Esophagus squamous epithelium (tissue), 5 donors: Measurements from ENCODE around the gene COL15A1. TPM values are rescaled to one million over a fixed set of nuclear protein-coding genes. Genes with fewer than 3 reads are reported as not detected.

ENCODE experiments used
- DNase-seq: peaks from one replicate; lab custom pipeline; 2025; lab: John Stamatoyannopoulos, UW
- H3K27ac ChIP-seq, 4 donors: fragments of 200-600 bp; sonication (generic); one replicate each; pipeline ENCODE4 v1.5.1; 2016 to 2019; ENCODE audit warnings: mild to moderate bottlenecking in 1 of 4
- H3K27me3 ChIP-seq, 4 donors: fragments of 200-600 bp; sonication (generic); 1 replicate in 3 of 4; 2 replicates in 1 of 4; pipeline versions ENCODE4 v1.5.1 to v1.6.0; 2017 to 2021; ENCODE audit warnings: antibody characterized with exemption in 1 of 4
- H3K36me3 ChIP-seq, 3 donors: fragments of 200-600 bp; sonication (generic); one replicate each; pipeline ENCODE4 v1.5.1; 2016 to 2019
- H3K4me1 ChIP-seq, 3 donors: fragments of 200-600 bp; sonication (generic); one replicate each; pipeline ENCODE4 v1.5.1; 2017 to 2019
- H3K4me3 ChIP-seq, 4 donors: fragments of 200-600 bp; sonication (generic); 1 replicate in 3 of 4; 2 replicates in 1 of 4; pipeline ENCODE4 v1.5.1; 2016 to 2019; ENCODE audit warnings: mild to moderate bottlenecking in 2 of 4, moderate library complexity in 1 of 4
- H3K9me3 ChIP-seq, 3 donors: fragments of 200-600 bp; sonication (generic); one replicate each; pipeline ENCODE4 v1.5.1; 2016 to 2019
- POLR2A ChIP-seq, 4 donors: fragments of 450-650 bp; IDR thresholded peaks; one replicate each; pipeline ENCODE4 v1.6.1; 2017; ENCODE audit warnings: antibody characterized with exemption in 4 of 4, mild to moderate bottlenecking in 4 of 4, moderate library complexity in 3 of 4
- WGBS, 2 donors: methylation state at CpG; one replicate each; pipeline ENCODE4 v1.1.5; 2018; 5-methylcytosine and 5-hydroxymethylcytosine counted together
- intact Hi-C: fragments of 100-400 bp; cut with DNase I; formaldehyde crosslinking; loops from one replicate; pipeline ENCODE4 v1.15.0; 2022
- total RNA-seq, 4 donors: library from RNA; depleted of rRNA; stranded (reverse); fragments of >200 nt; gene quantifications; one replicate each; pipeline ENCODE4 v1.1.0, GENCODE V29; 2016
- TF ChIP-seq, protein P1 (sequence below), 6 experiments: fragments of 450-650 bp in 4 of 6; fragments of 200-600 bp in 2 of 6; sonication (generic) in 2 of 6; IDR thresholded peaks; one replicate each; pipeline ENCODE4 v1.5.1; 2016 to 2019; ENCODE audit warnings: antibody characterized with exemption in 6 of 6, mild to moderate bottlenecking in 4 of 6, moderate library complexity in 4 of 6
- donor health status: DM: yes; HTN: yes; CAD: no.

COL15A1 gene
- total RNA-seq, 4 donors from 2014 or later = 3.4 to 33.2 (median 9.7) TPM

DNA sequence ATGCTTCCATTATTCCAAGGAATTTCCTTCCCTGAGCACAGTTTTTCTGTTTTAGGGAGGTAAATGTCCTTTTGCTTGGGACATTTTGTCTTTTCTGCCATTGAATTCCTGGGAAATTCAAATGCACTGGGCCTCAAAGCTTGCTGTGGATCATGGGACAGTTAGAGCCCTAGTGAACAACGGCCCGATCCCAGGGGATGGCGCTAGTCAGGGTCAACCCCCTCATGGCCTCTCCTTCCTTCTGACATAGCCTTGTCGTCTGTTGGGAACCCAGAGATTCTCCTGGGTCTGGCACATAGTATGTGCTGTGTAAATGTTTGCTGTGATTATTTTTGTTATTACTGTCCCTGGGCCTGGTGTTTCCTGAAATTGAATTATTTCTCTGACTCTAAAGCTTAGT, 30.7 kb upstream of the COL15A1 start:
- no peak for DNase-seq
- no peaks in the 10 kb centered on the region for H3K36me3 ChIP-seq
- H3K4me3 ChIP-seq = no peak overlapping the region
- H3K4me1 ChIP-seq = peaks cover 2 to 51% (median 2%) of the 10 kb centered on the region in 3 donors
- H3K27ac ChIP-seq = peak overlapping the region in 2 of 4 donors; percentile 34 to 39
- intact Hi-C loops = no loop called here
- TF ChIP-seq, protein P1, sequence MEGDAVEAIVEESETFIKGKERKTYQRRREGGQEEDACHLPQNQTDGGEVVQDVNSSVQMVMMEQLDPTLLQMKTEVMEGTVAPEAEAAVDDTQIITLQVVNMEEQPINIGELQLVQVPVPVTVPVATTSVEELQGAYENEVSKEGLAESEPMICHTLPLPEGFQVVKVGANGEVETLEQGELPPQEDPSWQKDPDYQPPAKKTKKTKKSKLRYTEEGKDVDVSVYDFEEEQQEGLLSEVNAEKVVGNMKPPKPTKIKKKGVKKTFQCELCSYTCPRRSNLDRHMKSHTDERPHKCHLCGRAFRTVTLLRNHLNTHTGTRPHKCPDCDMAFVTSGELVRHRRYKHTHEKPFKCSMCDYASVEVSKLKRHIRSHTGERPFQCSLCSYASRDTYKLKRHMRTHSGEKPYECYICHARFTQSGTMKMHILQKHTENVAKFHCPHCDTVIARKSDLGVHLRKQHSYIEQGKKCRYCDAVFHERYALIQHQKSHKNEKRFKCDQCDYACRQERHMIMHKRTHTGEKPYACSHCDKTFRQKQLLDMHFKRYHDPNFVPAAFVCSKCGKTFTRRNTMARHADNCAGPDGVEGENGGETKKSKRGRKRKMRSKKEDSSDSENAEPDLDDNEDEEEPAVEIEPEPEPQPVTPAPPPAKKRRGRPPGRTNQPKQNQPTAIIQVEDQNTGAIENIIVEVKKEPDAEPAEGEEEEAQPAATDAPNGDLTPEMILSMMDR (IDR thresholded peaks at IDR 0.05) = no peak
- TF ChIP-seq POLR2A (IDR thresholded peaks at IDR 0.05) = no peak
- no peaks in the 10 kb centered on the region for H3K9me3 ChIP-seq
- no peaks in the 10 kb centered on the region for H3K27me3 ChIP-seq
- WGBS, 2 donors = 49 to 65% methylated on average over 4 of the region's 4 CpGs

DNA sequence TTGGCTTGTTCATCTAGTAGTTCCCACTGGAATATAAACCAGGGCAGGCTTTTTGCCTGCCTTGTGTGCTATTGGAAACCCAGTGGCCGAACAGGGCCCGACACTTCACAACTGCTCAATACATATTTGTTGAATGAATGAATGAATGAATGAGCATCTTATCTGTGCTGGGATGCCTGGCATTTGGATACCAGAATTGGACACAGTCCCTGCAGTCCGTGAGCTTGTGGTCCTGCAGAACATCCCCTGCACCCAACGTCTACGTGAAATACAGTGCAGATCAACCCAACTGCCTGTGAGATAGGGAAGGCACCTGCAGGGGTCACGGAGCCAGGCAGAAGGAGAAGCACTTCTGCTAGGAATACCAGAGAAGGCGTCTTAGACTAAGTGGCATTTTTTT, 30.0 kb upstream of the COL15A1 start:
- H3K27me3 ChIP-seq = no peaks in the 10 kb centered on the region
- DNase-seq = no peak
- H3K27ac ChIP-seq = peak overlapping the region in 1 of 4 donors; percentile 39
- intact Hi-C loops = no loop called here
- H3K9me3 ChIP-seq = no peaks in the 10 kb centered on the region
- no peak overlapping the region for H3K4me3 ChIP-seq
- peaks cover 0 to 46% (median 0%) of the 10 kb centered on the region in 3 donors for H3K4me1 ChIP-seq
- no peaks in the 10 kb centered on the region for H3K36me3 ChIP-seq
- TF ChIP-seq, protein P1 (IDR thresholded peaks at IDR 0.05) = no peak
- TF ChIP-seq POLR2A (IDR thresholded peaks at IDR 0.05) = no peak
- WGBS, 2 donors = 87 to 94% methylated on average over 7 of the region's 7 CpGs

DNA sequence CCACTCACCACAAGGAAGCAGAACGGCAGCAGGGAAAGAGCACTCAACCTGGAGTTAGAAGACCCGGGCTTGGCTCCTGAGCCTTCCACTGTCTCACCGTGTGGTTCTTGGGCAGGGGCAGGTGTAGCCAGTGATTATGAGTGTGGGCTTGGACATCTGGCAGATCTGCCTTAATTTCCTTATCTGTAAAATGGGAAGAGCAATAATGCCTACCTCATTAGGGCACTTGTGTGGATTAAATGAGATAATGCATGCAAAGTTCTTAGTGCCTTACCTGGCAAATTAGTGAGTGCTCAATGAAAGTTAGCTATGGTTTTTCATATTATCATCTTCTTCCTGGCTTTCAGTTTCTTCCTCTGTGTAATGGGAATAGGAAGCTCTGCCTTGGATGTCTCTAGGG, 28.1 kb upstream of the COL15A1 start:
- no peak overlapping the region for H3K4me3 ChIP-seq
- WGBS, 2 donors = 83 to 89% methylated on average over 2 to 3 of the region's 3 CpGs
- DNase-seq = no peak
- TF ChIP-seq POLR2A (IDR thresholded peaks at IDR 0.05) = no peak
- TF ChIP-seq, protein P1 (IDR thresholded peaks at IDR 0.05) = no peak
- no peaks in the 10 kb centered on the region for H3K27me3 ChIP-seq
- H3K36me3 ChIP-seq = no peaks in the 10 kb centered on the region
- peaks cover 0 to 34% (median 0%) of the 10 kb centered on the region in 3 donors for H3K4me1 ChIP-seq
- H3K9me3 ChIP-seq = no peaks in the 10 kb centered on the region
- intact Hi-C loops = no loop called here
- H3K27ac ChIP-seq = no peak overlapping the region

DNA sequence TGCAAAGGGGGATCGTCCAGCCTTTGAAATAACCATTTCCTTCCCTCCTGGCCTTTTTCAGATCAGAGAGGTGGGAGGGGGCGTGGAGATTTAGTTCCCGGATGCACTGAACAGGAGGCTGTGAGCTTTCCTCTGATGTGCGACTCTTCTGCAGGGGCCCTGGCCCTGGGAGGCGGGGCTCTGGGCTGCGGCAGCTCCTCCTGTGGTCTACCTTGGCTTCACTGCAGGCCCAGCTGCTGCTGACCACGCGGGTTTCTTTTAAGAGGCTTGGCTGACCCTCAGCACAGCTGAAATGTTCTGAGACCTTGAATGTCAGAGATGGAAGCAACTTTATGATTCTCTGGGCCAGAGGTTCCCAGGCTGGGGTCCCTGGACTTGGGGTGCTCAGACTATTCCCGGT, 27.0 kb upstream of the COL15A1 start:
- peak overlapping the region in 1 of 4 donors; percentile 13 for H3K27ac ChIP-seq

DNA sequence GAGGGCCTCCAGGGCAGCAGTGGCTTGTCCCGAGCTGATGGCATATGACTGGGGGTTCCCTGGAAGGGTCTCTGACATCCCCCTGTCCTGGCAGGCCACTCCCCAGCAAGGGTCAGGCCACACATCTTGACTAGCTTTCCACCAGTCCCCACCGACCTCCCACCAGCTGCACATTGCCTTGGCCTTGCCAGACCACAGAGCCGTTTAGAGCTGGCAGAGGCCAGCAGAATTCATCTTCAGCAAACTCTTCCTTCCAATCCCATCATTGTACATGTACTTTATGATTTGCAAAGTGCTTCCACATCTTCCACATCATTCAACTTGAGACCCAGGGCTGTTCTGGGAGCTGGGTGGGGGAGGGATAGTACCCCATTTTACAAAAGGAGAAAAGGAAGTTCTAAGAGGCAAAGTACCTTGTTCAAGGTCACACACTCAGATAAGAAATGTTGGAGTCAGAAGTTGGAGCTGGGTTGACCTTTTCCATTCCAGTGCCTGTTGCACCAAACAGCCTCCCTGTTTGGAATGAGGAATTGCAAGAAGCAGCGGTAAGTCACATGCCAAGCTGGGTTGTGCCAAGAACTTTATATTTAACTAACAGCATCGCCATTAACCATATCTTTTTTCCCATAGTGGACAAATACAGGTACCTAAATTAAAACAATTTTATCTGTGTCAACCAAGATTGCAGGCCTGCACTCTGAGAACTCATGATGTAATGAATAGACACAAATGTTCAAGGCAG, 25.8 kb upstream of the COL15A1 start:
- no peak overlapping the region for H3K27ac ChIP-seq
- no peaks in the 10 kb centered on the region for H3K36me3 ChIP-seq
- no peak for DNase-seq
- H3K4me3 ChIP-seq = no peak overlapping the region
- TF ChIP-seq, protein P1 (IDR thresholded peaks at IDR 0.05) = no peak
- TF ChIP-seq POLR2A (IDR thresholded peaks at IDR 0.05) = no peak
- intact Hi-C loops = no loop called here
- H3K27me3 ChIP-seq = no peaks in the 10 kb centered on the region
- WGBS, 2 donors = 62 to 73% methylated on average over 4 to 5 of the region's 5 CpGs
- no peaks in the 10 kb centered on the region for H3K9me3 ChIP-seq
- H3K4me1 ChIP-seq = peaks cover 0 to 25% (median 0%) of the 10 kb centered on the region in 3 donors

More for the DNA sequence above, 27.0 kb upstream of the COL15A1 start:
- no peak overlapping the region for H3K4me3 ChIP-seq
- DNase-seq = no peak
- no peak for TF ChIP-seq POLR2A (IDR thresholded peaks at IDR 0.05)
- TF ChIP-seq, protein P1 (IDR thresholded peaks at IDR 0.05) = no peak
- 47 to 67% methylated on average over 6 to 9 of the region's 9 CpGs for WGBS, 2 donors
- H3K4me1 ChIP-seq = peaks cover 0 to 34% (median 0%) of the 10 kb centered on the region in 3 donors
- H3K36me3 ChIP-seq = no peaks in the 10 kb centered on the region
- H3K9me3 ChIP-seq = no peaks in the 10 kb centered on the region
- H3K27me3 ChIP-seq = no peaks in the 10 kb centered on the region
- intact Hi-C loops = no loop called here
